Sigmoid colon (tissue), 3 donors: ENCODE data around the gene TOPORS.
"Not testable (repeated sequence)": the region's sequence is repeated elsewhere in the genome, so short reads cannot be mapped to it uniquely, and the experiment has no call there.

Experiments
- POLR2A ChIP-seq, 2 donors: fragments of 450-650 bp; IDR thresholded peaks; one replicate each; pipeline ENCODE4 v1.6.1; 2016; ENCODE audit warnings: antibody characterized with exemption in 2 of 2, mild to moderate bottlenecking in 2 of 2, moderate library complexity in 2 of 2
- TF ChIP-seq, protein P1 (sequence below), 4 experiments: fragments of 450-650 bp in 3 of 4; fragments of 200-600 bp in 1 of 4; IDR thresholded peaks; one replicate each; pipeline ENCODE4 v1.5.1; 2016 to 2019; ENCODE audit warnings: antibody characterized with exemption in 4 of 4, mild to moderate bottlenecking in 3 of 4, moderate library complexity in 2 of 4

- TF ChIP-seq, protein P1, sequence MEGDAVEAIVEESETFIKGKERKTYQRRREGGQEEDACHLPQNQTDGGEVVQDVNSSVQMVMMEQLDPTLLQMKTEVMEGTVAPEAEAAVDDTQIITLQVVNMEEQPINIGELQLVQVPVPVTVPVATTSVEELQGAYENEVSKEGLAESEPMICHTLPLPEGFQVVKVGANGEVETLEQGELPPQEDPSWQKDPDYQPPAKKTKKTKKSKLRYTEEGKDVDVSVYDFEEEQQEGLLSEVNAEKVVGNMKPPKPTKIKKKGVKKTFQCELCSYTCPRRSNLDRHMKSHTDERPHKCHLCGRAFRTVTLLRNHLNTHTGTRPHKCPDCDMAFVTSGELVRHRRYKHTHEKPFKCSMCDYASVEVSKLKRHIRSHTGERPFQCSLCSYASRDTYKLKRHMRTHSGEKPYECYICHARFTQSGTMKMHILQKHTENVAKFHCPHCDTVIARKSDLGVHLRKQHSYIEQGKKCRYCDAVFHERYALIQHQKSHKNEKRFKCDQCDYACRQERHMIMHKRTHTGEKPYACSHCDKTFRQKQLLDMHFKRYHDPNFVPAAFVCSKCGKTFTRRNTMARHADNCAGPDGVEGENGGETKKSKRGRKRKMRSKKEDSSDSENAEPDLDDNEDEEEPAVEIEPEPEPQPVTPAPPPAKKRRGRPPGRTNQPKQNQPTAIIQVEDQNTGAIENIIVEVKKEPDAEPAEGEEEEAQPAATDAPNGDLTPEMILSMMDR (IDR thresholded peaks at IDR 0.05): not testable (repeated sequence)
- not testable (repeated sequence) for TF ChIP-seq POLR2A (IDR thresholded peaks at IDR 0.05)
Measured at GRCh38 chr9:32524558-32524891, 27.9 kb downstream of the TOPORS start.
